Measurements from ENCODE around the gene ARAP3.

- TF ChIP-seq CTCF (IDR thresholded peaks at IDR 0.05; ENCODE audit: insufficient read depth, low read depth, low read length) (no peak), EZH2 (IDR thresholded peaks at IDR 0.05; ENCODE audit: insufficient read depth, low read length) (no peak)
Observed at GRCh38 chr5:141636106-141636412, 46.0 kb downstream of the ARAP3 start.
